ENCODE measurements around the gene DPP6. TPM values are rescaled to one million over a fixed set of nuclear protein-coding genes. Genes with fewer than 3 reads are reported as not detected.

Gene DPP6
- total RNA-seq, 1 donor from 2014 or later = 2.2 TPM

DNA sequence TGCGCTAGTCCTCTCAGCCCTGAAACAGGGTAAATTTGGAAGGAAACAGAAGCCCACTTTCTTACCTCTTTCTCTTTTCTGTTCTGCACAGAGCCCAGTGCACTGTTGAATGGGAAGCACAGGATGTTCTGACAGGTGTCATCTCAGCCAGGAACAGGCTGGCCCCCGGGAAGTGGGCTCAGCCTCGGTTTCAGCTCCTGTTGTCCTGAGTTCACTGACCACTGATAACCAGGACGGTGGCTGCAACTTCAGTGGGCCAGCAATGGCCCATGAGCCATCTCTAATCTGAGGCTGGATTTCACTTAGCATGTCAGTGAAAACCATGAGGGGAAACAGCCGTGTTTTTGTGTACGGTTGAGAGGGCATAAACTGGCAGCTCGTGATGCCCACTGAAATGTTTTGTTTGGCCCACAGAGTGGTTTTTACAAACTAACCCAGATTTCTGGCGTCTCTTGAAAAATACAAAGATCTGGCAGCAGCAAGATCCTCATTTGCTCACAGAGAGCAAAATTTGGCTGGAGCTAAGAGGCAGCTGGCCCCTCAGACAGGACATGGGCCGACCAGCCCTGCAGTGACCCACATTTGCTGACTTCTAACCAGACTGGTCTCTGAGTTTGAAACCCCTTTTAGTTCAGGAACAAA lies 494.9 kb downstream of the DPP6 start:
- H3K36me3 Mint-ChIP-seq (ENCODE audit: low read depth) = no peaks in the 10 kb centered on the region
- no peaks in the 10 kb centered on the region for H3K4me1 Mint-ChIP-seq
- no peak for DNase-seq (ENCODE audit: low read depth, low spot score)
- no peak overlapping the region for H3K27ac Mint-ChIP-seq (ENCODE audit: unreplicated experiment)
- TF ChIP-seq, protein P1, sequence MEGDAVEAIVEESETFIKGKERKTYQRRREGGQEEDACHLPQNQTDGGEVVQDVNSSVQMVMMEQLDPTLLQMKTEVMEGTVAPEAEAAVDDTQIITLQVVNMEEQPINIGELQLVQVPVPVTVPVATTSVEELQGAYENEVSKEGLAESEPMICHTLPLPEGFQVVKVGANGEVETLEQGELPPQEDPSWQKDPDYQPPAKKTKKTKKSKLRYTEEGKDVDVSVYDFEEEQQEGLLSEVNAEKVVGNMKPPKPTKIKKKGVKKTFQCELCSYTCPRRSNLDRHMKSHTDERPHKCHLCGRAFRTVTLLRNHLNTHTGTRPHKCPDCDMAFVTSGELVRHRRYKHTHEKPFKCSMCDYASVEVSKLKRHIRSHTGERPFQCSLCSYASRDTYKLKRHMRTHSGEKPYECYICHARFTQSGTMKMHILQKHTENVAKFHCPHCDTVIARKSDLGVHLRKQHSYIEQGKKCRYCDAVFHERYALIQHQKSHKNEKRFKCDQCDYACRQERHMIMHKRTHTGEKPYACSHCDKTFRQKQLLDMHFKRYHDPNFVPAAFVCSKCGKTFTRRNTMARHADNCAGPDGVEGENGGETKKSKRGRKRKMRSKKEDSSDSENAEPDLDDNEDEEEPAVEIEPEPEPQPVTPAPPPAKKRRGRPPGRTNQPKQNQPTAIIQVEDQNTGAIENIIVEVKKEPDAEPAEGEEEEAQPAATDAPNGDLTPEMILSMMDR (conservative IDR thresholded peaks at IDR 0.05) = no peak
- peaks cover 2% of the 10 kb centered on the region for H3K9me3 Mint-ChIP-seq
- H3K27me3 Mint-ChIP-seq (ENCODE audit: low read depth) = peaks cover 5% of the 10 kb centered on the region
- no peak overlapping the region for H3K4me3 Mint-ChIP-seq

DNA sequence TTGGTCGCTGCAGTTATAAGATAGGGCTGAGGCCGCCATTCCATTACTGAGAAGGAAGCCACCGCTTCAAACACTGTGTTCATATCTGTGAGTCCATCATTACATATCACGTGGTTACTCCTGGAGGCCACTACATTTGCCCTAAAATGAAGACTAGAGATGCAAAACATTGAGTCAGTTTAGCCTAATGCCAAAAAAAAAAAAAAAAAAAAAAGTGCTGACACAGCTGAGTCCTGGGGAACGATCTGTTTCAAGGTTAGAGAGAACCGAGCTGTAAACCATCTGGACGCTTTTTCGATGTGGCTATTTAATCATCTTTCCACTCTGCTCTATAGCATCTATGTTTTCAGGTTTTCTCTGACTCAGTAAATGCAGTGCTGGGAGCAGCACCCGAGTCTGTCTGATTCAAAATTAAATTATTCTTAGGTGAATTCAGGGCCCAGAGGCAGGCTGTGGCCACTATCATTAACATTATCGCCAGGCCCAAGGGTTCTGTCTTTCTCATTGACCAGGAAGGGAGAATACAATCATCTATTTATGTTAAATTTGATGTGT lies 501.6 kb downstream of the DPP6 start:
- Mint-ChIP-seq H3K36me3 (ENCODE audit: low read depth) (no peaks in the 10 kb centered on the region), H3K9me3 (peaks cover 2% of the 10 kb centered on the region), H3K4me1 (no peaks in the 10 kb centered on the region), H3K4me3 (no peak overlapping the region), H3K27me3 (ENCODE audit: low read depth) (peaks cover 8% of the 10 kb centered on the region), H3K27ac (ENCODE audit: unreplicated experiment) (no peak overlapping the region)
- no peak for DNase-seq (ENCODE audit: low read depth, low spot score)
- TF ChIP-seq, protein P1 (conservative IDR thresholded peaks at IDR 0.05) = no peak

DNA sequence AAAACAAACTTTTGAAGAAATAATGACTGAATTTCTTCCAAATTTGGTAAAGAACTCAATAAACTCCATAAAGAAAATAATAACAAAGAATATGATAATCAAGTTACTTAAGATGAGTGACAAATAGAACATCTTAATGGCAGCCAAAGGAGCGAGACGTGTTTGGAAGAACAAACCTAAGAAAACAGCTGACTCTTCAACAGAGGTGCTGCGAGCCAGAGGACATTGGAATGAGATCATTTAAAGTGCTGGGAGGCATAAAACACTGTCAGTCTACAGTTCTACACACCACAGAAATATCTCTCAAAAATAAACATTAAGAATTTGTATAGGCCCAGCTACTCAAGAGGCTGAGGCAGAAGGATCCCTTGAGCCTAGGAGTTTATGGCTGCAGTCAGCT lies 507.3 kb downstream of the DPP6 start:
- DNase-seq (ENCODE audit: low read depth, low spot score) = no peak
- no peaks in the 10 kb centered on the region for H3K36me3 Mint-ChIP-seq (ENCODE audit: low read depth)
- peaks cover 9% of the 10 kb centered on the region for H3K9me3 Mint-ChIP-seq
- H3K4me1 Mint-ChIP-seq = no peaks in the 10 kb centered on the region
- H3K27ac Mint-ChIP-seq (ENCODE audit: unreplicated experiment) = no peak overlapping the region
- H3K4me3 Mint-ChIP-seq = no peak overlapping the region
- TF ChIP-seq, protein P1 (conservative IDR thresholded peaks at IDR 0.05) = no peak
- H3K27me3 Mint-ChIP-seq (ENCODE audit: low read depth) = peaks cover 11% of the 10 kb centered on the region

DNA sequence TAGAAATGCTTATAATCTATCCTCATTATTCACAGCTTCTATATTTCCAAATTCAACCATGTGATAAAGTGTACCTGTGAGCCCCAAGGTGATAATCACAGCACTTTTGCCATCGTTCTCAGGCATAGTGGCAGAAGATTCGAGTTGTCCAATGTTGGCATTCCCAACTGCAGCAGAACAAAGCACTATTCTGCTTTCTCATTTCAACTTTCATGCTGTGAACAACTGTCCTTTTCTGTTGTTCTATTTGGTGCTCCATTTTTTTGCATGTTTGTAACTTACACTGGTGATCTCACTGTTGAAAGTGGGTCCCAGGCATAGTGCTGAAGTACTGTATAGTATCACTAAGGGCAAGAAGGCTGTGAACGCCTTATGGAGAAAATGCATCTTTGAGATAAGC lies 512.5 kb downstream of the DPP6 start:
- TF ChIP-seq, protein P1 (conservative IDR thresholded peaks at IDR 0.05) = no peak
- Mint-ChIP-seq H3K4me1 (no peaks in the 10 kb centered on the region), H3K27ac (ENCODE audit: unreplicated experiment) (no peak overlapping the region), H3K27me3 (ENCODE audit: low read depth) (peaks cover 14% of the 10 kb centered on the region), H3K4me3 (no peak overlapping the region), H3K36me3 (ENCODE audit: low read depth) (no peaks in the 10 kb centered on the region), H3K9me3 (peaks cover 3% of the 10 kb centered on the region)
- no peak for DNase-seq (ENCODE audit: low read depth, low spot score)

DNA sequence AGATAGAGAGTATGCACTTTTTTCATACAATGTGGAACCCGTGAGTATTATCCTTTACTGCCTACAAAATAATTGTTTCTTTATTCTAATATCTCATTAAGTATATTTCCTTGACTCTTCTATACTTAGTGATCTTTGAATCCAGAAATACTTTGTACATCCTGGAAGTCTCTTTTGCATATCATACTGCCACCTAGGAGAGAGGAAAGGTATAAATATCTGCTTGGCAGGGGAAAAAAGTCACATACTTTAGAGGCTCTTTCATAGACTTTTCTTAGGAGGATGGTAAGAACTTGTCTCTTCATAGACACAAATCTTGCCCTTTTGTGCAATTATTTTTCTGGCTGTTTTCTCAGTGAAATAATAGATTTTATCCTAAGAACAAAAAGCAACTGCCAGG lies 514.7 kb downstream of the DPP6 start:
- Mint-ChIP-seq H3K27me3 (ENCODE audit: low read depth) (peaks cover 22% of the 10 kb centered on the region), H3K4me3 (no peak overlapping the region), H3K9me3 (peaks cover 3% of the 10 kb centered on the region), H3K36me3 (ENCODE audit: low read depth) (no peaks in the 10 kb centered on the region), H3K27ac (ENCODE audit: unreplicated experiment) (no peak overlapping the region), H3K4me1 (no peaks in the 10 kb centered on the region)
- DNase-seq (ENCODE audit: low read depth, low spot score) = no peak
- TF ChIP-seq, protein P1 (conservative IDR thresholded peaks at IDR 0.05) = peak; percentile 62
